HTERT RPE-1 (cell line): Measurements from ENCODE around the gene QRFP.

Experiments used
- in situ Hi-C: fragments of 300-500 bp; cut with MboI; formaldehyde crosslinking; loops from 4 replicates; pipeline ENCODE4 v1.14.3; 2020; ENCODE audit warnings: low sequenced_read_pairs

The QRFP gene, protein sequence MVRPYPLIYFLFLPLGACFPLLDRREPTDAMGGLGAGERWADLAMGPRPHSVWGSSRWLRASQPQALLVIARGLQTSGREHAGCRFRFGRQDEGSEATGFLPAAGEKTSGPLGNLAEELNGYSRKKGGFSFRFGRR

DNA sequence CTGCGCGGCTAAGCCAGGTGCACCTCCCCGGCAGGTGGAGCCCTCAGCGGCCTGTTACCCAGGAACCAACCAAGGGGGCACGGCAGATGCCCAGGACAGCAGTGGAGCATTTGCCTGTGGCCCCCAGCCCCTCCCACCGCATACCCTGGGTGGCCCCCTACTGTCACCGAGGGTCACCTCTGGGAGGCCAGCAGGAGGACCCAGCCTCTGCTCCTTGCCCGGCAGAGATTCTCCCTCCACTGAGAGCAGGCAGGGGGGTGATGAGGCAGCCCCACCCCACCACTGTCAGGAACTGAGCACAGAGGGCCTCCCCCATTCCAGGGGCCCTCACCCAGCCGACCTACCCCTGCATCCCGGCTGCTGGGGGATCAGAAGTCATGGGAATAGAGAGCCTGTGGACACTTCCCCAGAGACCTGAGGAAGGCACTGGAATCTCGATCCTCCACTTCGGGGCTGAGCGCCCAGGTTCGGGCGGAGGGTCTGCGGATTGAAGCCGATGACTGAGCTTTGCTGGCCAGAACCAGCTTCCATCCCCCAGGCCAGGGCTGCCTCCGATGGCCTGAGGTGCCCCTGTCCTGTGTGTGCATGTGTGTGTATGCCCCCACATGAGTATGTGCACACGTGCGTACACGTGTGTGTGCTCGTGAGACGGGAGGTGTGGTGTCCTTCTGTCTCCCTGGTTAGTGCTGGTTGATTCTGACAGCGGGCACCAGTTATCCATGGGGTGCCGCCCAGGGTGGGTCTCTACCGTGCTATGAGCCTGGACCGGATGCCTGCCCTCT, at the start of gene QRFP:
Gene QRFP (minus strand): TSS at position 580 of the 782 bp plus-strand sequence. CDS start 2,974 bp downstream, outside the sequence.
- in situ Hi-C loops = no loop called here

DNA sequence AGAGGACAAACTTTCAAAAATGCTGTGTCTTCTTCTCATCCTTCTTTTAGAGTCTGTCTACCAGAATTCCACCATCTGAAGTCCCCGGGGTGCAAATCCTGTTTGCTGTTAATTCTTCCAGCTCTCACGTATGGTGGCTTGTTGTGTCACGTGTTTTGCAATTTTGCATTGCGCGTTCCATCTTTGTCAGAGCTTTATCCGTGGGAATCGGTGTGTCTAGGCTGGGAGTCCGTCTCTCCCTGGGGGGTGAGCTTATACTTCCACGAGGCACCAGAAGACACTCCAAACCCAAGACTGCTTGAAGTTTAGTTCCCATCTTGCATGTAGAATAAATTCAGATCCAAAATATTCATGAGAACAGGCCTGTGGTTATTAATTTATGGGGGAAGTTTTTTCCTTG, 48.6 kb upstream of the QRFP start:
- in situ Hi-C loops = no loop called here

DNA sequence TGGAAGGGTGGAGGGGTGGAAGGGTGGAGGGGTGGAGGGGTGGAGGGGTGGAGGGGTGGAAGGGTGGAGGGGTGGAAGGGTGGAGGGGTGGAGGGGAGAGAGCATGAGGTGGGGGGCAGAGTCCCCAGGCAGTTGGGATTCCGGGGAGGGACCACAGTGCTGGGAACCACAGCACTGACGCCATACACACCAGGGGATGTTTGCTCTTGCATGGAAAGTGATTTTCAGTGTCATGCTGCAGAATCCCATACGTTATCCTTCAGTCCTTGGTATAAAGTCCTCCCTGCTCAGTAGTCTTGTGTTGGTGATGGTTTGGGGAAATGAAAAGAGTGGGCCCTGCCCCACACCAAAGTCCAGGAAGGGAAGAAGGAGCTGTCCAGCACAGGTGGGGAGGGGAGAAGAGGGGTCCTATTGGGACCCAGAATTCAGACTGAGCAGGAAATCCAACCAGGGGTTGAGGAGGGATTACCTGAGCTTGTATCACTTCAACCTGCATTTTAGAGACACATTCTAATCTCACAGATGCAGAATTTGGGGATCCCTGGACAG, 48.0 kb upstream of the QRFP start:
- in situ Hi-C loops = no loop called here

DNA sequence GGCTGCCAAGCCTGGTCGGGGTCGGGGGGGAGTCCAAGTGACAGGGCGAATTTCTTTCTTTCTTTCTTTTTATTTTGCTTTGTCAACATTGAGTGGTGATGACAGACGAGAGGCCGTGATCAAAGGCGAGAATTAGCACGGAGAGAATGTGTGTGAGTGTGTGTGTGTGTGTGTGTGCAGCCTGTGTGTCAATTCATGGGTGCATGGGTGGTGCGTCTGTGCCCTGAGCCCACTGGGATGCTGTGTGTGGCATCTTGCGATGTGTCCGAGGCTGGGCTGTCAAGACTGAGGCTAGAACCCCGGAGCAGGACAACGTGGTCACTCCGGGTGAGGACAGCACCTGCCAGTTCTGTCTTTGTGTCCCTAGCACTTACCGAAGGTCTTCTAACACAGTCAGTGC, 47.2 kb upstream of the QRFP start:
- in situ Hi-C loops = no loop called here

DNA sequence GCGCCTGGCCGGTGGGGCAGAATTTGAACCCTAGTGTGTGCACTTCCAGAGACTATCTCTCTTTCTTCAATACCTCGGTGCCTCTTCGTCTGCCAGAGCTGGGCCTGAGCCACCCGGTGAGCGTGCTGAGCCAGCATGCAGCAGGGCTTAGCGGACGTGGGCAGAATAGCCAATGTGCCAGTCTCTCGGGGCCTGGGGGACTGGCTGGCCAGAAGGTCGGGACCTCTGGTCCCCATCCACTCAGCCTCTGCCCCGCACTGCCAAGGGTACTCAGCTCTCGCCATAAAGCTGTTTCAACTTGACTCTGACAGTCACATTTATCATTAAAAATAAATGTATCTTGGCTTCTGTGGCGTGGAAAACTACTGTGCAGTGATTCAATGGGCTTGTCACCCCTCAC, 46.6 kb upstream of the QRFP start:
- in situ Hi-C loops = no loop called here

DNA sequence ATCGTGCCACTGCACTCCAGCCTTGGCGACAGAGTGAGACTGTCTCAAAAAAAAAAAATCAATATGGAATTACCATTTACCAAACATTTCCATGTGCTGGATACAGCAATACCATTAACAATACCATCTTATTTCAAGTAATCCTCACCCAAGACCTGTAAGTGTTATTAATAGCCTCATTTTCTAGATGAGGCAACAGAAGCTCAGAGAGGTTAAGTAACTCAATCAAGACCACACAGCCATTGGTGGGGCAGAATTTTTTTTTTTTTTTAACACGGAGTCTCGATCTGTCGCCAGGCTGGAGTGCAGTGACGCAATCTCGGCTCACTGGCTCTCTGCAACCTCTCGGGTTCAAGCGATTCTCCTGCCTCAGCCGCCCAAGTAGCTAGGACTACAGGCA, 46.1 kb upstream of the QRFP start:
- in situ Hi-C loops = no loop called here

DNA sequence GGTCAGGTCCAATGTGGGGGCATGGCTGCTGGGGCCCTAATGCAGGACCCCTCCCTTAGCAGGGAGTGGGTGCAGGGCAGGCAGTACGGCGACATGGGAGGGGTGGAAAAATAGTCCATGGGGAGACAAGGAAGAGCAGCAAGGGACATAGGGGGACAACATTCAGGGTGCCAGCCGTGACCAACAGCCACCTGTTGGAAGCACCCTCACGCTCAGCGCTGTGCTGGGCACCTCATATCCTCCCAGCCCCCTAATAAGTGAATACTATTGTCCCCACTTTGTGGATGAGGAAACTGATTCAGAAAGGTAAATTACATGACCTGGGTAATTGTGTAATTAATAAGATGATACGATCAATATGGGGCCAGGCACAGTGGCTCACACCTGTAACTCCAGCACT, 45.5 kb upstream of the QRFP start:
- in situ Hi-C loops = no loop called here

DNA sequence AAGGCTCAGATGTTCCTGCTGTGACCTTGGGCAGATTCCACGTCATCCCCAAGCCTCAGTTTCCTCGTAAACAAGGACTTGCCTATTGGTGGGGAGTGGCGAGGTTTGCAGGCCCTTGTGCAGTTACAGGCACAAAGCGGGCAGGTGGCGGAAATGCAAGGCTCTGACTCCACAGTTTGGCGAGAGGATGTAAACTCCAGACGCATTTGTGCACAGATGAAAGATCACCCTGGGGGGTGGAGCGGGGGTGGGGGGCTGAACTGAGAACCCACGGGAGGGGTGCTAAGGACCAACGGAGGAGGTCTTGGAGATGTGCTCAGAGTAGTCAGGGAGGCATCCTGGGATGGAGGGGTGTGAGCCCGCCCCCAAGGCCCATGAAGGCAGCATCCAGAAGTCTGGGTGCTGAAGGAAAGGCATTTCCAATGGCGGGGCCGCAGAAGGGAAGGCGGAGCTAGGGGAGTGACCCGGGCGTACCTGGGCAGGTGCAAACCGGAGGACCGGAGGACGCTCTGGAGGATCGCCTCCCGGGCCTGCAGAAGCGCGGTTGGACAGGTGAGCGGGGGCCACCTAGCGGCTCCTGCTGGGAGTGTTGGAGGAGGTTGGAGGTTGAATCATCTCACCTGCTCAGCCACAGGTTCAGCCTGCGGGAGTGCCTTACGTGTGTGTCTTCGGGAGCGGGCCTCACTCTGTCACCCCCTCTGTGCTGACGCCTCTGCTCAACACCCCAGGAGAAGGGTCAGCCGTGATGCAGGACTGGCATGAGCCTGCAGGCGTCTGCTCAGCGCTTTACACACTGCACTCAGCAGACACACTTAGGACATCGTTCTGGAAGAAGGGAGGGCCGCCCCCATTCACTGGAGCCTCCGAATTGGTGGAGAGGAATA, 44.3 kb upstream of the QRFP start:
- in situ Hi-C loops = no loop called here

DNA sequence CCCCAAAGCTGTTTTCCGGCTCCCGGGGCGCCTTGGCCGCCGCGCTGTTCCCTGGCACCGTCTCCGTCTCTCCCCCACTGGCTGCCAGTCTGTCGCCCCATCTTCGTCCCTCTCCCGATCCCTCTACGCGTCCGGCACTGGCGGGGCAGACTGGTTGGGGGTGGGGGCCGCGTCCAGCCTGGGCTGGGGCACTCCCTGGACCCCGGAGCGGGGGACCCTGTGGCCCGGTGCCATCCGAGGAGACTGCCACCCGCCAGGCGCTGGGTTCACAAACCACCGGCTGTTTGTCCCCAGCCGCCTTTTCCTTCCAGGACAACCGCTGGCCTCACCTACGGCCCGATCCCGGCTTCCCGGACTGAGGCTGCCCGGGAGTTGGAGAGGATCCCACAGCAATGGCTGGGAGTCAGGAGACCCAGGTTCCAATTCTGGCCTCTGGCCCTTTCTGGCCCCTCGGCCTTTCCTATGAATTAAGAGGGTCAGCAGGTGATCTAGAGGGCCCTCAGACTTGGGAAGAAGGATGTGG, 43.5 kb upstream of the QRFP start:
- in situ Hi-C loops = no loop called here

DNA sequence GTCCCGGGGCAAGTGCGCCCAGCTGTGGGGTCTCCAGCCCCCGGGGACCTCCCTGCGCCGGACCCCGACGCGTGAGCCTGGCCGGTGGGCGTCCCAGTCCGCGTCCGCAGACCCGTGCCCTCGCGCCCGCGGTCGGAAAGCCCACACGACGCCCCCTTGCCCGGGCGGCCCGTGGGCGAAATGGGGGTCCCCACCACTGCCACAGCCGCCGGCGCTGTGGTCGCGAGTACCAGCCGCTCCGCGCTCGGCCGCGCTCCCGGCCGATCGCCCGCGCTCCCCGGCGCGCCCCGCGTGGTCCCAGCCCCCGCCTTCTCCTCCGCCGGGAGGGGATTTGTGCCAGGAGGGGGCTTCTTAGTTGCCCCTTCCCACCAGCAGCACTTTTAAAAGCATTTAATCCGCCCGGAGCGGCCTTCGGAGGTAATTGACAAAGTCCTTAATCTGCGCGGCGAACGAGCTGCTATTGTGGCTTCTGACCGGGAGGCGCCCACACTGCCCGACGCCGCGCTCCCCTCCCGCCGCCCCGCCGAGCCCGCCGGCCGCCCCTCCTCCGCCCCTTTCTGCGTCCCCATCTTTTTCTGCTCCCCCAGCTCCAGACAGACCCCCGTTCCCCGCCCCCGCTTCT, 42.9 kb upstream of the QRFP start:
- in situ Hi-C loops = no loop called here

DNA sequence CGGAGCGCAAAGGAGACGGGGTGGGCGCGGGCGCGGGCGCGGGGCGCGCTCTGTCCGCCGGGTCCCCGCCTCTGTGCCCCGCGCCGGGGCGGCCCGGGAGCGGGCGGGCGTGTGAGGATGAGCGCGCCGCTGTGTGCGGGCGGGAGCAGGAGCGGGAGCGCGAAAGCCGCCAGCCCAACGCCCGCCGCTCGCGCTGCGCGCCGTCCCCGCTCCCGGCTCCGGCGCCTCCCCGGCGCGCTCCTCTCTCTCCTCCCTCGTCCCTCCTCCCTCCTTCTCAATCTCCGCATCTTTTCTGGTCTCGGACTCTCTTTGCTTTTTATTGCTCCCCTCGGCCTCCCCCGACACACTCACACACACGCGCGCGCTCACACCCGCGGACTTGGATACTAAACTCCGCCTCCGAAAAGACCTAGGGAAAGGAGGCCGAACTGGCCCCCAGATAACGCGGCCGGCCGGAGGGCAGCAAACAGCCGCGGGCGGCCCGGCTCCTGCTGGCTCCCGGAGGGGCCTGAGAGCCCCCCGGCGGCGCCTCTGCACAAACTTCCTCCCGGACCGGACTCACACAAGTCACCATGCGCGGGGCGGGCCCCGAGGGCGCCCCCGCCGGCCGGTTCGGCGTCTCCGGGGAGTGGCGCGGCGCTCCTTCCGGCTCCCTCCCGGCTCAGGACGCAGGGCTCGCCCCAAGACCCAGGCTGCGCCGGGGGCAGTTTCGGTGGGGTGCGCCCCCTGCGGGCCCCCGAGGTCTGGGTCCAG, 42.2 kb upstream of the QRFP start, which contains the start of gene FIBCD1:
Gene FIBCD1 (minus strand): TSS at position 596 of the 753 bp plus-strand sequence. CDS start 640 bp downstream, outside the sequence.
- in situ Hi-C loops = no loop called here

DNA sequence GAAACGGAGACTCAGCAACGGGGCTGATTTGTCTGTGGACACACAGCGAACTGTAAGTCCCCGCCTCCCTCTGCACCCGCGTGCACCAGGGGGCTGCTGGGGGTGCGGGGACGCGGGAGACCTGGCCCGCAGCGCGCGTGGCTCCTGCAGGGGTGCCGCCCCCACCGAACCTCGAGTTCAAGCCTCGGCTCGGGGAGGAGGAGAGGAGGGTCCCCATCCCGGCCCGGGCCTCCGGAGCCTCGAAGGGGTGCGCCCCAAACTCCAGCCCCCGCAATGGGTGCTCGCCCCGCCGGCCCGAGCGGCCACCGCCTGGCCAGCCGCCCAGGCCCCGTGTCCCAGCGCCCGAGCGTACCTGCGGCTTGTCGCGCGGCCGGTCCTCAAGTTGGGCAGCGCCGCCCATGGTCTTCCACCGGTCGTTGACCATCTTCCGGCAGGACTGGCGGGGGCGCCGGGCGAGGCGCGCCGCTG, 41.6 kb upstream of the QRFP start:
- in situ Hi-C loops = no loop called here

DNA sequence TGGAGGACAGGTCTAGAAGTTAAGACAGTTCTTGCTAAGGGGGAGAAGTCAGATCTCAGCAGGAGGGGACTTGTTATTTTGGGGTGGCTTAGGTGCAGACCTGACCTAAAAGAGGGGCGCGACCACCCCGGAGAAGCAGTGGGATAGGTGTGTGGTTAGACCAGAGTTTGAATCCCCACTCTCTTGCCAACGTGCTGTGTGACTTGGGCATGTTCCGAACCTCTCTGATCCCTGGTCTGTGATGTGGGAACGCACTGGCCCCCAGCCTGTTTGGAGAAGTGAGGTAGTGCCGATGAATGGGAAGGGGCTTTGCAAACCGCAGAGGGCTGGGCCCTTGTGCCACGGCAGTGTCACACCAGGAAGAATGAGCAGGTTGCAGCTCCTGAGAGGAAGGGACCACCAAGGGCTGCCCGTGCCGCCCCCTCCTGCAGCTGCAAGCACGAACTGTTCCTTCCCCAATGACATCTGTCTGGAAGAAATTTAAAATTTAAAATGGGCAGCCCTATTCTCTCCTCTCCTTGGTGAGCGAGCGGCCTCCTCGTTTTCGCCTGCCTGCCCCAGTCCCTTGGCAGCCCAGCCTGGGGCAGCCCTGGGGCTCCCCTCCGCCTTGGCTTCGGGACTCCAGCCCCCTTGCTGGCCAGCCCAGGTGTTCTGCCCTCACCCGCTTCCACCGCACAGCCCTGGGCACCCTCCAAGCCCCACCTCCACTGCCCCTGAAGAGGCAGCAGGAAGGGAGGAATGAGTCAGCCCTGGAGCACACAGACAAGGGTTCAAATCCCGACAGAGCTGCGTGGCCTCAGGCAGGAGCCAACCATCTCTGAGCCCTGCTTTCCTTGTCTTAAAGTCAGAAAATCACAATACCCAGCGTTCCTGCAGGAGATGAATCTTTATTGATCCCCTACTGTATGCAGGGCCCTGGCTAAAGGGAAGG, 40.8 kb upstream of the QRFP start:
- in situ Hi-C loops = no loop called here

DNA sequence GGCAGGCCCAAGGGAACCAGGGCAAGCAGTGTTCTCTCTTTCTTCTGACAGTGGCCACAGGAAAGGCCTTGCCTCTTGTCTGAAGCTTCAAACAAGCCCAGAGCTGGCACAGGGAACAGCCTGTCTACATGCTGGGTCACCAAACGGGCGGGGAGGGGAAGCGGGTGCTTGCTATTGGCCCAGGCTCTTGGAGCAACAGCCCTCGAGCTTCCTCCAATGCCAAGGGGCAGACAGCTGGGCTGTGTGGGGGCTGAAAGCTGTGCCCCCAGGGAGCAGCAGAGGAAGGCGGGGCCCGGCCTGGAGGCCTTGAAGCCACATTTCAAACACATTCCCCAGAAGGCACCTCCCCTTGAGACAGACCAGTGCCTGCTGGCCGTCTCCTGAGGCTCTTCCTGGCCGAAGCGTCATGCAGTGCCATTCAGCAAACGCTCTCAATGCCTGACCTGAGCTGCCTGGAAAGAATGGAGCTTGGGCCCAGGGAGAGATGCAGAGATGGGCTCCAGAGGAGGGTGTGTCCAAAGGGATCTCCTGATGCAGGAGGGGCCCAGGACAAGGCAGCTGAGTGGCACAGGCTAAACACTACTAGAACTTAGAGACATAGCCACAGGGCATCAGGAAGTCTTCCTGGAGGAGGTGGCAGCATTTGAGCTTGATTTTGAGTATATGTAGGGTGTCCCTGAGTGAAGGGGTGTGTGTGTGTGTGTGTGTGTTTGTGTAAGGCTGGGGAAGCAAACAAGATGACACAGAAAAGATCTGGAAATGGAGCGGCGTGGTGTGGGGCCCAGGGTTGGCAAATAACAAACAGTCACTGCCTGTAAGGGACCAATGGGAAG, 39.9 kb upstream of the QRFP start:
- in situ Hi-C loops = no loop called here

DNA sequence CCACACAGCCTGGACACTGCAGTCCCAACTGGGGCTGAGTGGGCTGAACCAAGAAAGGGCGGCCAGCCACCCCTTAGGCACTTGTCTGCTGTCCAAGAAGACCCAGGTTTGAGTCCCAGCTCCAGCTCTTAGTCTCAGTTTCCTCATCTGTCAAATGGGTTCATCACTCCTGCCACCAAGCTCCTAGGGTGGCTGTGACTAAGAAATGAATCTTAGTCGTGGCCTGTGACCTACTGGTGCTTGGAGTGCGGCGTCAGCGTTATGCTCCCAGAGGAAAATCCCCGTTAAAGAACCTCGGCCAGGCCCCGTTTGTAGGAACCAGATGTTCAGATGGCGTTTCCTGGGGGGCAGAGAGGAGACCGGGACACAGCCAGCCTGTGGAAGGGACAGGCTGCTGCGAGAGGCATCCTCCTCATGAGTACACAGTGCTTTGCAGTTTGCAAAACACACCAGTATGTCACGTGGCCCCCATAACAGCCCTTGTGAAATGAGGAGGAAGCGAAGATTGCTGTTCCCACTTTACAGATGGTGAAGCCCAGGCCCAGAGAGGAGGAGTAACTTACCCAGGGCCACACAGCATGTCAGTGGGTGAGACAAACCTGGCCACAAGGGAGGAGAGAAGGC, 39.1 kb upstream of the QRFP start:
- in situ Hi-C loops = no loop called here

DNA sequence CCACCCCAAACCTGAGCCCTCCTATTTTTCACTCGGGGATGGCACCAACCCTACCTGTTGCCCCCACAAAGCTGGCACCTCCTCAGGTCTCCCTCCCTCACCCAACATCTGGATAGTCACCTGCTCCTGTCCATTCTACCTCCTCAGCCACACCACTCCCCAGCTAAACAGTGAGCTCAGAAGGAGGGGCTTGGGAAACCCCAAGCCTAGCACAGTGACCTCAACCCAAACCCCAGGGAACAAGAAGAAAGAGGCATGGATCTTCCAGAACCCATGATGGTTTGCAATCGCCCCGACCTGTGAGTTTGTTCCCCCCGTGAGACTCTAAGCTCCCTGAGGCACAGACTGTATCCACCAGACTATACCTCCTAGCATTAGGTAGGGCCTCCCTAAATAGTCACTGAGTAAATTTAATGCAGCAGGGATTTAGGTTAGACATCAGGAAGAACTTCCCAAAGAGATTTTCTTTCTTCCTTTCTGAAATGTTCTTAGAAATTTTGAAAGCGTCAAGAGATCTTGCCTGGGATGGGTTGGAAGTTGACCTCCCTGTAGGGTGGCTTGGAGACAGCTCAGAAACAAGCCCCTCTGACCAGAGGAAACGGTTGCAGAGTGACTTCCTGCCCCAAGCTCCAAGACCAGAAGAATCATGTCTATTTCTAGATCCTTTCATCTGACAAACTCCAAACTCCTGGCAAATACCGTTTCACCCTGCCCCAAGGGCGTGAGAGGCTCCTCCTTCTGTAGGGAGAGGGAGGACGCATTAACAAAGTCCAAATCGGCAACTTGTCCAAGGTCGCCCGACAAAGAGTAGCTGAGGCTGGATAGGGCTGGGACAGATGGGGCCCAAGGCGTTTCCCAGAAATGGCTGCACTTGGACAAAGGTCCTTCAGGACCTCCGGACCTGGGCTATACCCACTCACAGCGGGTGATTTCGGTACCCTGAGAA, 38.4 kb upstream of the QRFP start:
- in situ Hi-C loops = no loop called here
